Vagina (tissue), 2 donors: ENCODE results near the gene TEAD1.

ENCODE experiments used
- POLR2AphosphoS5 ChIP-seq, 2 donors: sonication (generic); formaldehyde crosslinking; IDR thresholded peaks; one replicate each; pipeline ENCODE4 v1.9.0; 2017; ENCODE audit warnings: antibody characterized with exemption in 2 of 2, mild to moderate bottlenecking in 2 of 2, low read depth in 1 of 2; ENCODE audit not compliant: insufficient read depth in 1 of 2
- TF ChIP-seq, protein P1 (sequence below), 3 experiments: fragments of 450-650 bp in 2 of 3; fragments of 200-600 bp in 1 of 3; sonication (generic) in 1 of 3; IDR thresholded peaks; one replicate each; pipeline ENCODE4 v1.5.1; 2017 to 2019; ENCODE audit warnings: antibody characterized with exemption in 3 of 3, mild to moderate bottlenecking in 2 of 3, moderate library complexity in 2 of 3

DNA sequence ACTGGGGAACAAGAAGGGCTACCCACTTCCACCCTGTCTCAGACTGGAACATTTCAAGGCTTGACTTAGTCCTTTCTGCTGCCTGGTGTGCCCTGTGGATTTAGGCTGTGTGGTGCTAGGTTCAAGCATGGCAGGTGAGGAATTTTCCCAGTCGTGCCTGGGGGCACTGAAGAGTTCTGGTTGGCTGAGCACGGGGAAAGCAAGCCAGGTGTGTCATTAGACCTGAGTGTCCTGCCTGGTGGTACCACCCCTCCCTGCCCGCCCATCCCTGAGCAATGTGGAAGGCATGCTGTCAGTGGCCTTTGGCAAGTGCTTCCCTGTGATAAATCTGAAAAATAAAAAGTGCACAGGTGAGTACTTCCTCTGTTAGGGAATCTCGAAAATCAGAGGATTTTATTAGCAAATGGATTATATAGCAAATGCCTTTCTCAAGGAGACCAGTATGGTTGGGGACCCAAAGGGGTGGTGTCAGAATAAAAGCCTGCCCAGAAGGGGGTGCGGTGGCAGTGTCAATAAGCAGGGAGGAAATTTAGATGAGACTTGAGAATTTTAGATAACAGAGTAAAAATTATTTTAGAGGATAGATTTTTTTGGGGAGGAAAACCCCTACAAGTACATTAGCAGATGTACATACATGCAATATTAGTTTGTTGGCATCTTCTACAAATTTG, 22.8 kb downstream of the TEAD1 start:
- TF ChIP-seq, protein P1, sequence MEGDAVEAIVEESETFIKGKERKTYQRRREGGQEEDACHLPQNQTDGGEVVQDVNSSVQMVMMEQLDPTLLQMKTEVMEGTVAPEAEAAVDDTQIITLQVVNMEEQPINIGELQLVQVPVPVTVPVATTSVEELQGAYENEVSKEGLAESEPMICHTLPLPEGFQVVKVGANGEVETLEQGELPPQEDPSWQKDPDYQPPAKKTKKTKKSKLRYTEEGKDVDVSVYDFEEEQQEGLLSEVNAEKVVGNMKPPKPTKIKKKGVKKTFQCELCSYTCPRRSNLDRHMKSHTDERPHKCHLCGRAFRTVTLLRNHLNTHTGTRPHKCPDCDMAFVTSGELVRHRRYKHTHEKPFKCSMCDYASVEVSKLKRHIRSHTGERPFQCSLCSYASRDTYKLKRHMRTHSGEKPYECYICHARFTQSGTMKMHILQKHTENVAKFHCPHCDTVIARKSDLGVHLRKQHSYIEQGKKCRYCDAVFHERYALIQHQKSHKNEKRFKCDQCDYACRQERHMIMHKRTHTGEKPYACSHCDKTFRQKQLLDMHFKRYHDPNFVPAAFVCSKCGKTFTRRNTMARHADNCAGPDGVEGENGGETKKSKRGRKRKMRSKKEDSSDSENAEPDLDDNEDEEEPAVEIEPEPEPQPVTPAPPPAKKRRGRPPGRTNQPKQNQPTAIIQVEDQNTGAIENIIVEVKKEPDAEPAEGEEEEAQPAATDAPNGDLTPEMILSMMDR (IDR thresholded peaks at IDR 0.05) = no peak
- no peak for TF ChIP-seq POLR2AphosphoS5 (IDR thresholded peaks at IDR 0.05; ENCODE audit: insufficient read depth in 1 of 2, low read depth in 1 of 2)
